Measurements from ENCODE around the gene HOXC12.

GRCh38 chr12:54002915-54003389 is 48.2 kb downstream of the HOXC12 start:
- TF ChIP-seq CTCF (IDR thresholded peaks at IDR 0.05) (no peak), POLR2AphosphoS5 (IDR thresholded peaks at IDR 0.05) (no peak)
